ENCODE data around the gene KLHL17. TPM values are rescaled to one million over a fixed set of nuclear protein-coding genes. Genes with fewer than 3 reads are reported as not detected.

The KLHL17 gene
- total RNA-seq, 1 experiment from 2014 or later: 66.9 TPM

GRCh38 chr1:911875-912739 lies 48.3 kb upstream of the KLHL17 start:
- Mint-ChIP-seq H3K27me3 (ENCODE audit: low read depth) (peaks cover 60% of the 10 kb centered on the region), H3K9me3 (no peaks in the 10 kb centered on the region), H3K36me3 (no peaks in the 10 kb centered on the region), H3K4me1 (peaks cover 2% of the 10 kb centered on the region; the same call in 1 of the 2 replicates), H3K4me3 (no peak overlapping the region), H3K27ac (no peak overlapping the region)
- TF ChIP-seq USF1 (CRISPR knock-in tag; IDR thresholded peaks at IDR 0.05) (no peak), SOX15 (CRISPR knock-in tag; IDR thresholded peaks at IDR 0.05) (no peak), NFE2L1 (CRISPR knock-in tag; IDR thresholded peaks at IDR 0.05) (no peak), E2F5 (CRISPR knock-in tag; IDR thresholded peaks at IDR 0.05) (no peak), ZMAT4 (CRISPR knock-in tag; IDR thresholded peaks at IDR 0.05) (no peak), ATF6 (CRISPR knock-in tag; IDR thresholded peaks at IDR 0.05) (no peak), NR2C2 (CRISPR knock-in tag; IDR thresholded peaks at IDR 0.05) (no peak), NFATC4 (CRISPR knock-in tag; IDR thresholded peaks at IDR 0.05) (no peak), OVOL2 (CRISPR knock-in tag; IDR thresholded peaks at IDR 0.05; ENCODE audit: borderline replicate concordance) (no peak), RORB (CRISPR knock-in tag; IDR thresholded peaks at IDR 0.05) (no peak), STAT6 (CRISPR knock-in tag; conservative IDR thresholded peaks at IDR 0.05; ENCODE audit: low read depth) (no peak), TP53 (CRISPR knock-in tag; IDR thresholded peaks at IDR 0.05) (no peak), FOXK1 (CRISPR knock-in tag; IDR thresholded peaks at IDR 0.05) (no peak), SP1 (CRISPR knock-in tag; conservative IDR thresholded peaks at IDR 0.05) (no peak), ZNF138 (CRISPR knock-in tag; conservative IDR thresholded peaks at IDR 0.05) (no peak), FOXJ3 (CRISPR knock-in tag; IDR thresholded peaks at IDR 0.05; ENCODE audit: borderline replicate concordance) (no peak)
- DNase-seq (ENCODE audit: low spot score) (no peak), ATAC-seq (no peak)
- ChIA-PET POLR2A (no interaction called here), CTCF (interaction anchor here (0.8 to 2.2 kb wide), 7 partner anchors 11 to 42 kb away, joined by 3 to 9 read pairs (median 6); partner anchors contain the start of gene SAMD11)

- Mint-ChIP-seq H3K36me3 (no peaks in the 10 kb centered on the region), H3K4me1 (peaks cover 2% of the 10 kb centered on the region; the same call in 1 of the 2 replicates), H3K27me3 (ENCODE audit: low read depth) (peaks cover 59% of the 10 kb centered on the region), H3K4me3 (no peak overlapping the region), H3K27ac (no peak overlapping the region), H3K9me3 (no peaks in the 10 kb centered on the region)
- DNase-seq (ENCODE audit: low spot score) (peak; percentile 53), ATAC-seq (peak; percentile 82)
- CTCF ChIA-PET: interaction anchor here (0.5 to 2.2 kb wide), 8 partner anchors 10 to 90 kb away, joined by 3 to 9 read pairs (median 6); partner anchors contain the start of gene SAMD11
- POLR2A ChIA-PET: no interaction called here
- TF ChIP-seq MLX (CRISPR knock-in tag; IDR thresholded peaks at IDR 0.05): no peak
- TF ChIP-seq GRHL2 (CRISPR knock-in tag; IDR thresholded peaks at IDR 0.05; ENCODE audit: insufficient replicate concordance, severe bottlenecking): no peak
- no peak for TF ChIP-seq USF2 (CRISPR knock-in tag; IDR thresholded peaks at IDR 0.05)
- no peak for TF ChIP-seq ATF2 (CRISPR knock-in tag; IDR thresholded peaks at IDR 0.05; ENCODE audit: borderline replicate concordance, low read depth)
- TF ChIP-seq RELA (CRISPR knock-in tag; IDR thresholded peaks at IDR 0.05; ENCODE audit: borderline replicate concordance): no peak
These were observed 47.6 kb upstream of the KLHL17 start for GRCh38 chr1:912740-913301.
